Testis (tissue), 3 donors: ENCODE data around the gene NPL. TPM values are rescaled to one million over a fixed set of nuclear protein-coding genes. Genes with fewer than 3 reads are reported as not detected.

Source experiments
- DNase-seq: peaks from one replicate; pipeline ENCODE4 v3.0.0-alpha.2; 2019
- H3K27ac ChIP-seq, 2 donors: fragments of 200-600 bp; sonication (generic); one replicate each; pipeline ENCODE4 v1.5.1; 2019
- H3K27me3 ChIP-seq: fragments of 200-600 bp; sonication (generic); one replicate; pipeline ENCODE4 v1.5.1; 2019
- H3K36me3 ChIP-seq: fragments of 200-600 bp; sonication (generic); one replicate; pipeline ENCODE4 v1.5.1; 2017; ENCODE audit warnings: low read depth; ENCODE audit errors: missing control alignments
- H3K4me1 ChIP-seq: fragments of 200-600 bp; sonication (generic); one replicate; pipeline ENCODE4 v1.5.1; 2019
- H3K4me3 ChIP-seq, 2 donors: fragments of 200-600 bp; sonication (generic); one replicate each; pipeline ENCODE4 v1.5.1; 2017 to 2019
- H3K9me3 ChIP-seq: fragments of 200-600 bp; sonication (generic); one replicate; pipeline ENCODE4 v1.5.1; 2017
- CTCF ChIP-seq, 3 experiments: fragments of 450-650 bp in 2 of 3; fragments of 200-600 bp in 1 of 3; sonication (generic) in 1 of 3; IDR thresholded peaks; one replicate each; pipeline ENCODE4 v1.5.1; 2016 to 2019; ENCODE audit warnings: antibody characterized with exemption in 3 of 3, mild to moderate bottlenecking in 2 of 3, moderate library complexity in 1 of 3
- POLR2A ChIP-seq: fragments of 450-650 bp; IDR thresholded peaks from one replicate; pipeline ENCODE4 v1.6.1; 2017; ENCODE audit warnings: antibody characterized with exemption, mild to moderate bottlenecking, moderate library complexity
- WGBS, 2 donors: methylation state at CpG; one replicate each; pipeline ENCODE4 v1.1.5; 2018; 5-methylcytosine and 5-hydroxymethylcytosine counted together
- intact Hi-C: fragments of 100-400 bp; cut with DNase I; formaldehyde crosslinking; loops from one replicate; pipeline ENCODE4 v1.15.1; 2023; ENCODE audit warnings: low total_unique reads
- polyA plus RNA-seq: library from polyadenylated mRNA; stranded (reverse); fragments of 350-450 nt; fragmentation: Illumina TruSeq; extraction: RNeasy Lipid Tissue Mini Kit (QIAGEN cat#74804); gene quantifications from one replicate; pipeline ENCODE4 v1.2.3, GENCODE V29; 2014; ENCODE audit warnings: low read depth, low replicate concordance; ENCODE audit not compliant: insufficient read depth
- total RNA-seq, 2 donors: library from RNA; depleted of rRNA; stranded (reverse); fragments of >200 nt; gene quantifications; one replicate each; pipeline ENCODE4 v1.2.3, GENCODE V29; 2016

The NPL gene
- total and polyA plus RNA-seq, 3 donors from 2014 or later, result 11.1 to 22.5 (median 21.6) TPM

GRCh38 chr1:182802006-182802803, 12.6 kb downstream of the NPL start:
- DNase-seq, result no peak

GRCh38 chr1:182803846-182804245, 14.3 kb downstream of the NPL start:
- WGBS, 2 donors, result 90 to 92% methylated on average over 1 of the region's 1 CpG
- intact Hi-C loops, result no loop called here
- TF ChIP-seq POLR2A (no peak), CTCF (IDR thresholded peaks at IDR 0.05) (no peak)
- H3K9me3 ChIP-seq, result no peaks in the 10 kb centered on the region
- H3K27ac ChIP-seq, result no peak overlapping the region
- no peaks in the 10 kb centered on the region for H3K36me3 ChIP-seq
- H3K27me3 ChIP-seq, result no peaks in the 10 kb centered on the region
- DNase-seq, result no peak
- no peak overlapping the region for H3K4me3 ChIP-seq
- H3K4me1 ChIP-seq, result no peaks in the 10 kb centered on the region

More at GRCh38 chr1:182802006-182802803, 12.6 kb downstream of the NPL start:
- H3K4me1 ChIP-seq, result no peaks in the 10 kb centered on the region
- H3K27ac ChIP-seq, result no peak overlapping the region
- no peaks in the 10 kb centered on the region for H3K9me3 ChIP-seq
- no peaks in the 10 kb centered on the region for H3K27me3 ChIP-seq
- intact Hi-C loops, result no loop called here
- TF ChIP-seq CTCF (IDR thresholded peaks at IDR 0.05), result no peak
- no peak overlapping the region for H3K4me3 ChIP-seq
- 78 to 85% methylated on average over 4 of the region's 4 CpGs for WGBS, 2 donors
- H3K36me3 ChIP-seq, result no peaks in the 10 kb centered on the region

GRCh38 chr1:182806015-182806678, 16.6 kb downstream of the NPL start:
- no peak for DNase-seq
- Histone ChIP-seq H3K27ac (no peak overlapping the region), H3K4me3 (no peak overlapping the region), H3K9me3 (no peaks in the 10 kb centered on the region), H3K4me1 (no peaks in the 10 kb centered on the region), H3K36me3 (no peaks in the 10 kb centered on the region), H3K27me3 (no peaks in the 10 kb centered on the region)
- TF ChIP-seq CTCF (IDR thresholded peaks at IDR 0.05), result no peak
- TF ChIP-seq POLR2A, result no peak
- 83 to 91% methylated on average over 7 to 11 of the region's 11 CpGs for WGBS, 2 donors
- intact Hi-C loops, result no loop called here

- 86 to 89% methylated on average over 3 of the region's 3 CpGs for WGBS, 2 donors
- Histone ChIP-seq H3K4me1 (no peaks in the 10 kb centered on the region), H3K4me3 (no peak overlapping the region), H3K27me3 (no peaks in the 10 kb centered on the region), H3K36me3 (no peaks in the 10 kb centered on the region), H3K27ac (no peak overlapping the region), H3K9me3 (no peaks in the 10 kb centered on the region)
- TF ChIP-seq POLR2A (no peak), CTCF (IDR thresholded peaks at IDR 0.05) (no peak)
- DNase-seq, result no peak
- intact Hi-C loops, result no loop called here
These were observed 18.3 kb downstream of the NPL start for GRCh38 chr1:182807907-182808306.
